Ishikawa (cell line): ENCODE data around the gene TEX13D.

Experiments
- CEBPB ChIP-seq: IDR thresholded peaks from 2 replicates; pipeline ENCODE4 v1.6.1; 2012
- EGR1 ChIP-seq: IDR thresholded peaks from 2 replicates; pipeline ENCODE4 v1.6.1; 2012
- EP300 ChIP-seq: IDR thresholded peaks from 2 replicates; pipeline ENCODE4 v1.6.1; 2012; ENCODE audit warnings: borderline replicate concordance
- FOXM1 ChIP-seq: IDR thresholded peaks from 2 replicates; pipeline ENCODE4 v1.6.1; 2012; ENCODE audit warnings: low read depth, borderline replicate concordance
- RAD21 ChIP-seq: IDR thresholded peaks from 2 replicates; pipeline ENCODE4 v1.6.1; 2012; ENCODE audit warnings: low read depth
- TAF1 ChIP-seq: IDR thresholded peaks from 2 replicates; pipeline ENCODE4 v1.6.1; 2012; ENCODE audit warnings: low read depth, mild to moderate bottlenecking
- TCF12 ChIP-seq: IDR thresholded peaks from 2 replicates; pipeline ENCODE4 v1.6.1; 2012; ENCODE audit warnings: low read depth
- YY1 ChIP-seq: IDR thresholded peaks from 2 replicates; pipeline ENCODE4 v1.6.1; 2012; ENCODE audit warnings: low read depth
- ZBTB7A ChIP-seq: IDR thresholded peaks from 2 replicates; pipeline ENCODE4 v1.6.1; 2012; ENCODE audit warnings: low read depth
- TF ChIP-seq, protein P1 (sequence below): IDR thresholded peaks from 2 replicates; pipeline ENCODE4 v1.6.1; 2012; ENCODE audit warnings: low read depth, mild to moderate bottlenecking
- TF ChIP-seq, protein P2 (sequence below): IDR thresholded peaks from 2 replicates; pipeline ENCODE4 v1.6.1; 2012
- TF ChIP-seq, protein P3 (sequence below): IDR thresholded peaks from 2 replicates; pipeline ENCODE4 v1.6.1; 2012

Gene TEX13D

DNA sequence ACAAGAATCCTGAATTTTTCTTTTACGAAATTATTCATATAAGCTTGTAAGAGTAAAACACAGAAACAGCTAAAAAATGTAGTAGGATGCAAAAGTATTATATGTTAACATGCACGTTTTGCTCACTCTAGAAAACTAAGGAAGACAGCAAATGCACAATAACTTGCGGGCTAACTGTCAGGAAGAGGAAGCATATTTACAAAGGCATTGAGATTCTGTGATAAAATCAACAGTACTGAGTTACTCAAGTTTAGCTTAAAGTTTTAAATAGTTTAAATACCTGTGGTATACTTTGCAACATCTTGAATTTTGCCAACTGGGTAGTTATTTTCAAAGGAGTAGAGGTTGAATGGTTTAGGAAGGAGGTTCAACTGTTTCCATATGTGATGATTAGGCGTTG lies 50.9 kb downstream of the TEX13D start:
- no peak for TF ChIP-seq TCF12
- TF ChIP-seq, protein P1, sequence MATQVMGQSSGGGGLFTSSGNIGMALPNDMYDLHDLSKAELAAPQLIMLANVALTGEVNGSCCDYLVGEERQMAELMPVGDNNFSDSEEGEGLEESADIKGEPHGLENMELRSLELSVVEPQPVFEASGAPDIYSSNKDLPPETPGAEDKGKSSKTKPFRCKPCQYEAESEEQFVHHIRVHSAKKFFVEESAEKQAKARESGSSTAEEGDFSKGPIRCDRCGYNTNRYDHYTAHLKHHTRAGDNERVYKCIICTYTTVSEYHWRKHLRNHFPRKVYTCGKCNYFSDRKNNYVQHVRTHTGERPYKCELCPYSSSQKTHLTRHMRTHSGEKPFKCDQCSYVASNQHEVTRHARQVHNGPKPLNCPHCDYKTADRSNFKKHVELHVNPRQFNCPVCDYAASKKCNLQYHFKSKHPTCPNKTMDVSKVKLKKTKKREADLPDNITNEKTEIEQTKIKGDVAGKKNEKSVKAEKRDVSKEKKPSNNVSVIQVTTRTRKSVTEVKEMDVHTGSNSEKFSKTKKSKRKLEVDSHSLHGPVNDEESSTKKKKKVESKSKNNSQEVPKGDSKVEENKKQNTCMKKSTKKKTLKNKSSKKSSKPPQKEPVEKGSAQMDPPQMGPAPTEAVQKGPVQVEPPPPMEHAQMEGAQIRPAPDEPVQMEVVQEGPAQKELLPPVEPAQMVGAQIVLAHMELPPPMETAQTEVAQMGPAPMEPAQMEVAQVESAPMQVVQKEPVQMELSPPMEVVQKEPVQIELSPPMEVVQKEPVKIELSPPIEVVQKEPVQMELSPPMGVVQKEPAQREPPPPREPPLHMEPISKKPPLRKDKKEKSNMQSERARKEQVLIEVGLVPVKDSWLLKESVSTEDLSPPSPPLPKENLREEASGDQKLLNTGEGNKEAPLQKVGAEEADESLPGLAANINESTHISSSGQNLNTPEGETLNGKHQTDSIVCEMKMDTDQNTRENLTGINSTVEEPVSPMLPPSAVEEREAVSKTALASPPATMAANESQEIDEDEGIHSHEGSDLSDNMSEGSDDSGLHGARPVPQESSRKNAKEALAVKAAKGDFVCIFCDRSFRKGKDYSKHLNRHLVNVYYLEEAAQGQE, result no peak
- no peak for TF ChIP-seq YY1
- TF ChIP-seq EP300, result no peak
- TF ChIP-seq FOXM1, result no peak
- TF ChIP-seq RAD21, result no peak
- no peak for TF ChIP-seq TAF1

DNA sequence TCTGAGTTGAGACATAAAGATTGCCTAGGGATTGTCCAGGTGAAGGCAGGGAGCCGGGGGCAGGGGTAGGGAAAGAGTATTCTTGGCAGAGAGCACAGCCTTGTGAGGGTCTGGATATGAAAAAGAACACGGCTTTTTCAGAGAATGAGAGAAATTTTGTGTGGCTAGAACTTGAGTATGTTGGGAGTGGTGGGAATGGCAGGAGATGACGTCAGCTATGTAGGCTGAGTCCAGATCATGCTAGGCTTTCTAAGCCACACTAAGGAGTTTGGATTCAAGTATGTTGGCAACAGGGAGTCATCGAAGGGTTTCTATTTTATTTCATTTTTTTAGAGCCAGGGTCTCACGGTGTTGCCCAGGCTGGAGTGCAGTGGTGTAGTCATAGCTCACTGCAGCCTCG lies 53.9 kb downstream of the TEX13D start:
- TF ChIP-seq CEBPB, result no peak
- TF ChIP-seq TCF12, result no peak
- TF ChIP-seq, protein P1, result no peak
- TF ChIP-seq RAD21, result no peak
- no peak for TF ChIP-seq TAF1
- TF ChIP-seq, protein P2, sequence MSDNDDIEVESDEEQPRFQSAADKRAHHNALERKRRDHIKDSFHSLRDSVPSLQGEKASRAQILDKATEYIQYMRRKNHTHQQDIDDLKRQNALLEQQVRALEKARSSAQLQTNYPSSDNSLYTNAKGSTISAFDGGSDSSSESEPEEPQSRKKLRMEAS, result no peak
- TF ChIP-seq ZBTB7A, result no peak
- TF ChIP-seq, protein P3, sequence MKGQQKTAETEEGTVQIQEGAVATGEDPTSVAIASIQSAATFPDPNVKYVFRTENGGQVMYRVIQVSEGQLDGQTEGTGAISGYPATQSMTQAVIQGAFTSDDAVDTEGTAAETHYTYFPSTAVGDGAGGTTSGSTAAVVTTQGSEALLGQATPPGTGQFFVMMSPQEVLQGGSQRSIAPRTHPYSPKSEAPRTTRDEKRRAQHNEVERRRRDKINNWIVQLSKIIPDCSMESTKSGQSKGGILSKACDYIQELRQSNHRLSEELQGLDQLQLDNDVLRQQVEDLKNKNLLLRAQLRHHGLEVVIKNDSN, result no peak
- TF ChIP-seq EP300, result no peak
- no peak for TF ChIP-seq FOXM1
- no peak for TF ChIP-seq EGR1
